Endometrial microvascular endothelial cells (primary cell): Measurements from ENCODE around the gene AMPD3. TPM values are rescaled to one million over a fixed set of nuclear protein-coding genes. Genes with fewer than 3 reads are reported as not detected.

ENCODE experiments used
- in situ Hi-C: cut with HindIII; loops from 2 replicates; pipeline ENCODE4 v1.10.0; 2017; ENCODE audit warnings: low sequenced_read_pairs, low pct_unique_long_range_greater_than_20kb; ENCODE audit errors: inconsistent ontology term
- total RNA-seq: library from RNA; depleted of rRNA; stranded (reverse); fragments of >200 nt; gene quantifications from one replicate; pipeline ENCODE4 v1.2.3, GENCODE V29; 2015; ENCODE audit errors: inconsistent ontology term

AMPD3 gene
- total RNA-seq, 1 donor from 2014 or later = 4.7 TPM

- in situ Hi-C loops = no loop called here
Observed at GRCh38 chr11:10550503-10551289, 95.6 kb downstream of the AMPD3 start.

DNA sequence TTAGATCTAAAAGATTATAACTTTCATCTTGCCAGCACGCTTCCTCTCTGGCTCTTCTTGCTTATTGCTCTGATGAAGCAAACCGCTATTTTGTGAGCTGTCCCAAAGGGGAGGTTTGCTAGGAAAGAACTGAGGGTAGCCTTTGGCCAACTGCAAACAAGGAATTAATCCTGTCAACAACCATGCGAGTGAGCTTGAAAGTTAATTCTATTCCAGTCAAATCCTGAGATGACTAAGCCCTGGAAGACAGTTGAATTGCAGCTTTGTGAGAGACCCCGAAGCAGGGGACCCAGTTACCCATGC is 96.2 kb downstream of the AMPD3 start:
- in situ Hi-C loops = no loop called here

GRCh38 chr11:10551845-10552352 is 96.8 kb downstream of the AMPD3 start:
- in situ Hi-C loops = no loop called here

DNA sequence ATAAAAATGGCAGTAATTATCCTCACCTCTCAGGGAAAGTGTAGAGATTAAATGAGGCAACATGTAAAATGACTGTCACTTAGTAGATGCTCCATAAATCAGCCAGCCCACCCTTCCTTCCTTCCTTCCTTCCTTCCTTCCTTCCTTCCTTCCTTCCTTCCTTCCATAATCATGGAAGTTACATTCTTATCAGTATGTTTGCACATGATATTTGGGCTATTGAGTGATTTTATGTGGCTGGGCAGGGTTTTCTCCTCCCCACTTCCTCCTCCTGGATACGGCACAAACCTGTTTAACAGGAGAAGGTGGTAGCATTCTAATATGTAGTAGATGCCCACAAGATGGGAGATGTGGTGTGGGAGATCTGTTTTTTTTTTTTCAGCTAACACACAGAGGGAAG is 101.5 kb downstream of the AMPD3 start:
- in situ Hi-C loops = no loop called here

Other genes starting within 250 kb of the AMPD3 start
- 26.6 TPM for gene SBF2, start 161.0 kb upstream of the AMPD3 start, total RNA-seq
- 309 TPM for gene ADM, start 150.2 kb upstream of the AMPD3 start, total RNA-seq
- gene RNF141, start 85.9 kb downstream of the AMPD3 start, total RNA-seq = 29.1 TPM
- gene LYVE1, start 113.4 kb downstream of the AMPD3 start, total RNA-seq = 20.1 TPM
- 0.65 TPM for gene IRAG1, start 238.5 kb downstream of the AMPD3 start, total RNA-seq